ENCODE measurements around the gene NAP1L2.
"Not testable (repeated sequence)": the region's sequence is repeated elsewhere in the genome, so short reads cannot be mapped to it uniquely, and the experiment has no call there.

NAP1L2 gene, protein sequence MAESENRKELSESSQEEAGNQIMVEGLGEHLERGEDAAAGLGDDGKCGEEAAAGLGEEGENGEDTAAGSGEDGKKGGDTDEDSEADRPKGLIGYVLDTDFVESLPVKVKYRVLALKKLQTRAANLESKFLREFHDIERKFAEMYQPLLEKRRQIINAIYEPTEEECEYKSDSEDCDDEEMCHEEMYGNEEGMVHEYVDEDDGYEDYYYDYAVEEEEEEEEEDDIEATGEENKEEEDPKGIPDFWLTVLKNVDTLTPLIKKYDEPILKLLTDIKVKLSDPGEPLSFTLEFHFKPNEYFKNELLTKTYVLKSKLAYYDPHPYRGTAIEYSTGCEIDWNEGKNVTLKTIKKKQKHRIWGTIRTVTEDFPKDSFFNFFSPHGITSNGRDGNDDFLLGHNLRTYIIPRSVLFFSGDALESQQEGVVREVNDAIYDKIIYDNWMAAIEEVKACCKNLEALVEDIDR

DNA sequence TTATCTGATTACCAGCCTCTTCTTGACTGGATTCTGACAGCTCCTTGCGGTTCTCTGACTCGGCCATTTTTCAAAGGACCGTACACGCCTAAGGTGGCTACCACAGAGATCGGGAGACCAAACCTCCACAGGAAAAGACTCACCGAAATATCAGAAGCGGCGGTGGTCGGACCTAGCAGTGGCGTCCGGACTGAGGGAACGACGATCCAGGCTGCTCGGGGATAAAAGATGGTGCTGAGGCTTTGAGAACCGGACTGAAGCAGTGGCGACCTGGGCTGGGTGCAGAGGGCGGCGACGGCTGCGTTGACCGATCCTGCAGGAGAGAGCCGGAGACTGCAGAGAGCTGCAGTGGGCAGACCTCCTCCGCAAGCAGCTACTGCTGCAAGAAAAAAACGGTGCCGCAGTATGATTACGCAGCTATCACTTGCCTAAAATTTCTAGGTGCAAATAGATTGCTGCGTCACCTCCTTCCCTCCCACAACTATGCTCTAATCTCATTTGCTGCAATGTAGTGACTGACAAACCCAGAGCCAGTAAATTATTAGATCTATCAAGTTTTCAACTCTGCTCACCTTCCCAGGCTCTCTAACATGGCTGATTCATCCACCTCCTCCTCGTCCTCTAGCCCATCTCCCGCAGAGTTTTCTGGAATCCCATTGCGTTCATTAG lies at the start of gene NAP1L2:
Gene NAP1L2 (minus strand): TSS at position 426 of the 669 bp plus-strand sequence. CDS start 359 bp downstream, at position 67.
- DNase-seq = peak; percentile 27

DNA sequence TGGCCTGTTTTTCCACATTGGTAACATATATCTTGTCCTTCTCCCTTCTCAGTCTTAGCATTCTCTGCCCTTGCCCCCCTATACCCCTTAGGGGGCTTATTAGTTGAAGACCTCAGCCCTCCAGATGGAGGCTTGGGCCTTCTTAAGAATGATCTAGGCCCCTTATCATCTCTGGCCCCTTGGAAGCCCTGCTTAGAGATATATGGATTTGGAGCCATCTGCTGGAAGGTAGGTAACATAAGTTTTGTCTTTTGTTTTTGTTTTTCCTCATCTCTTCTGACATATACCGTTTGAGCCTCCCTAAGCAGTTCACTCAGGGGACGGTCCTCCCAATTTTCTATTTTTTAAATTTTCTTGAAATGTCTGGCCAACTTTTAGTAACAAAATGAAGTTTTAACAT lies 48.3 kb upstream of the NAP1L2 start:
- DNase-seq = no peak

DNA sequence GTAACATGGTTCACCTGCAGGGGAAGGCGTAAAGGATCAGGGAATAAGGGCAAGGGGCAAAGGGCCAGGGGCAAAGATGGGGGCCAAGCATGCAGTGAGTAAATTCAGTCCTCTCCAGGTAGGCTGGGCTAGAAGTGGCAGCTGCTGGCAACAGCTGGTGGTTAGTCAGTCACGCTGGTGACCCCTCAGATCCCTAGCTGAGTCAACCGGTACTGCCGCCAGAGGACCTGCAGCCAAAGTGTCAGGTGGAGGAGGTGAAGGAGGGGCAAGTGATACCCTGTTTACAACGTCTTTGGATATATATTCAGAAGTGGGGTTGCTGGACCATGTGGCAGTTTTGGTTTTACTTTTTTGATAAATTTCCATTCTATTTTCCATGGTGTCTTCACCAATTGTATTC lies 24.6 kb upstream of the NAP1L2 start:
- no peak for DNase-seq

DNA sequence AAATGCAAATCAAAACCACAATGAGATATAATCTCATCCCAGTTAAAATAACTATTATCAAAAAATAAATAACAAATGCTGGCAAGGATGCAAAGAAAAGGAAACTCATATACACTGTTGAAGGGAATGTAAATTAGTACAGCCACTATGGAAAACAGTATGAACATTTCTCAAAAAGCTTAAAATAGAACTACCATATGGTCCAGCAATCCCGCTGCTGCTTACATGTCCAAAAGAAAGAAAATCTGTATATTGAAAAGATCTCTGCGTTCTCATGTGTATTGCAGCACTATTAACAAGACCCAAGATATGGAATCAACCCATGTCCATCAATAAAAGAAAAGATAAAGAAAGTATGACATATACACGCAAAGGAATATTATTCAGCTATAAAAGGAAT lies 3.0 kb upstream of the NAP1L2 start:
- no peak for DNase-seq

DNA sequence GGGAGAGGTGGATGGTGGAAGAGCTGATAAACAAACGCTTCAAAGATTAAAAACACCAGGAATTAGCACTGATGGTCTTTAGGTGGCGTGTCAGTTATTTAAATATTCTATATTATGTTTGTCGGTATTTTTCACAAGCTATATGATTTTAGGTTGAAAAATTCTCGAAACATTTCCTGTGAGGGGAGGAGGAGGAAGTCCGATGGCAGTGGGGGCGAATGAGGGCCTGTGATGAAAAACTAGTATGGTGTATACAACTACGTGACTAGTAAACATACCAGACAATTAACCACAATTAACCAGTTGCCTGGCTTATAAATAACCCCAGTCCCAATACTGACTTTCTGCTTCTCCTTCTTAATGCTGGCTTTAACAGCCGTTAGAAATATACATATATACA lies 595 bp upstream of the NAP1L2 start:
- DNase-seq = no peak

DNA sequence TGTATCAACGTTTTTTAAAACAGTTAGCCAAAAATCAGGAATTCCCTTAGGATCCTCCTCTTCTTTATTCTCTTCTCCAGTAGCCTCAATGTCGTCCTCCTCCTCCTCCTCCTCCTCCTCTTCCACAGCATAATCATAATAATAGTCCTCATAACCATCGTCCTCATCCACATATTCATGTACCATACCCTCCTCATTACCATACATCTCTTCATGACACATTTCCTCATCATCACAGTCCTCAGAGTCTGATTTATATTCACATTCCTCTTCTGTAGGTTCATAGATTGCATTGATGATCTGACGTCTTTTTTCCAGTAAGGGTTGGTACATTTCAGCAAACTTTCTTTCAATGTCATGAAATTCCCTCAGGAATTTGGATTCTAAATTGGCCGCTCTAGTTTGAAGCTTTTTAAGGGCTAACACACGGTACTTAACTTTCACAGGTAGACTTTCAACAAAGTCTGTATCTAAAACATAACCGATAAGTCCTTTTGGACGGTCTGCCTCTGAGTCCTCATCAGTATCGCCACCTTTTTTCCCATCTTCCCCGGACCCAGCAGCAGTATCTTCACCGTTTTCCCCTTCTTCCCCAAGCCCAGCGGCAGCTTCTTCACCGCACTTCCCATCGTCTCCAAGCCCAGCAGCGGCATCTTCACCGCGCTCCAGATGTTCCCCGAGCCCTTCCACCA lies 771 bp downstream of the NAP1L2 start:
- DNase-seq = no peak

DNA sequence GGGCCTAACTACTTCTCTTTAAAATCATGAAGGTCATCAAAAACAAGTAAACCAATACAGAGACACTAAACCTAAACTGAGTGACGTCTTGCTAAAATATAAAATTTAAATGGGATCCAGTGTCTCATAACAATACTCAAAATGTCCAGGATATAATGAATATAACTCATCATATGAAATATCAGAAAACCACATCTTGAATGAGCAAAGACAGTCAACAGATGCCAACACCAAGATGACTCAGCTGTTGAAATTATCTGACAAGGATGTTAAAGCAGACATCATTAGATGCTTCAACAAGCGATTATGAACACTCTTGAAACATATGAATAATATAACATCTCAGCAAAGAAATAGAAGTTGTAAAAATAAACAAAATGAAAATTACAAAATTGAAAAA lies 8.3 kb downstream of the NAP1L2 start:
- DNase-seq = no peak

DNA sequence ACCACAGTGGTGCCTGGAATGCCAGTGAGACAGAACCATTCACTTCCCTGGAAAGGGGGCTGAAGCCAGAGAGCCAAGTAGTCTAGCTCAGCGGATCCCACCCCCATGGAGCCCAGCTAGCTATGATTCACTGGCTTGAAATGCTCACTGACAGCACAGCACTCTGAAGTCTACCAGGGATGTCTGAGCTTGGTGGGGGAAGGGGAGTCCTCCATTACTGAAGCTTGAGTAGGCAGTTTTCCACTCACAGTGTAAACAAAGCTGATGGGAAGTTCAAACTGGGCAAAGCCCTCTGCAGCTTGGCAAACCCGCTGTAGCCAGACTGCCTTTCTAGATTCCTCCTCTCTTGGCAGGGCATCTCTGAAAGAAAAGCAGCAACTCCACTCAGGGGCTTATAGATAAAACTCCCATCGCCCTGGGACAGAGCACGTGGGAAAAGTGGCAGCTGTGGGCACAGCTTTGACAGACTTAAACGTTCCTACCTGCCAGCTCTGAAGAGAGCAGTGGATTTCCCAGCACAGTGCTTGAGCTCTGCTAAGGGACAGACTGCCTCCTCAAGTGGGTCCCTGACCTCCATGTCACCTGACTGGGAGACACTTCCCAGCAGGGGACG lies 32.0 kb downstream of the NAP1L2 start:
- no peak for DNase-seq

DNA sequence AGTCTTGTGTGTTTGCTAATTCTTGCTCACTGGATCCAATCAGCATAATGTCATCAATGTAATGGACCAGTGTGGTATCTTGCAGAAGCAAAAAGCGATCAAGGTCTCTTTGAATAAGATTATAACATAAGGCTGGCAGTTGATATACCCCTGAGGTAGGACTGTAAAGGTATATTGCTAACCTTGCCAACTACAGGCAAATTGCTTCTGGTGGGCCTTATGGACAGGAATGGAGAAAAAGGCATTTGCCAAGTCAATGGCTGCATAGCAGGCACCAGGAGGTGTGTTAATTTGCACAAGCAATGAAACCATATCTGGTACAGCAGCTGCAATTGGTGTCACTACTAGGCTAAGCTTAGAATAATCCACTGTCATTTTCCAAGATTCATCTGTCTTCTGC lies 45.7 kb downstream of the NAP1L2 start:
- not testable (repeated sequence) for DNase-seq

Measured in fibroblast of skin of right quadriceps (primary cell).